ENCODE measurements around the gene CHSY3.

Gene CHSY3

GRCh38 chr5:130159968-130160367, 255.7 kb downstream of the CHSY3 start:
- no peaks in the 10 kb centered on the region for H3K4me1 ChIP-seq (ENCODE audit: control insufficient read depth in 2 of 2, insufficient read depth in 1 of 2, low read depth in 1 of 2, low read length in 2 of 2)
- no peak overlapping the region for H3K23ac ChIP-seq (ENCODE audit: low read depth, low read length, poor library complexity)
- no peaks in the 10 kb centered on the region for H3K79me1 ChIP-seq (ENCODE audit: low read depth, low read length)
- no peak overlapping the region for H2BK5ac ChIP-seq (ENCODE audit: low read length)
- H3K9me3 ChIP-seq (replicated peaks in 1 of 2; ENCODE audit: control insufficient read depth in 2 of 2, insufficient read depth in 1 of 2, low read depth in 1 of 2, low read length in 2 of 2): no peaks in the 10 kb centered on the region
- no peak overlapping the region for H2AFZ ChIP-seq (ENCODE audit: low read length)
- H2BK120ac ChIP-seq (ENCODE audit: low read depth, low read length): no peak overlapping the region
- H2AK5ac ChIP-seq (ENCODE audit: low read depth, low read length): no peak overlapping the region
- no peak overlapping the region for H2BK12ac ChIP-seq (ENCODE audit: low read length)
- no peaks in the 10 kb centered on the region for H3K27me3 ChIP-seq (ENCODE audit: control insufficient read depth in 3 of 3, insufficient read depth in 3 of 3, low read depth in 1 of 3, low read length in 3 of 3)
- no peak overlapping the region for H4K8ac ChIP-seq (ENCODE audit: low read depth, low read length)
- H4K91ac ChIP-seq (ENCODE audit: low read depth, low read length, poor library complexity): no peak overlapping the region
- no peak overlapping the region for H3K4ac ChIP-seq (ENCODE audit: low read length)
- H3K9ac ChIP-seq (ENCODE audit: low read depth, low read length, poor library complexity): no peak overlapping the region
- WGBS, 2 donors (ENCODE audit: extremely low coverage in 2 of 2, insufficient read length in 2 of 2, insufficient replicate concordance in 1 of 2): no CpG with 5 or more reads among the region's 3 CpGs
- no peak overlapping the region for H3K27ac ChIP-seq (replicated peaks; ENCODE audit: low read length)
- no peak overlapping the region for H3K4me3 ChIP-seq (ENCODE audit: low read length in 2 of 2)
- no peak overlapping the region for H3K18ac ChIP-seq (ENCODE audit: low read length)
- H3K14ac ChIP-seq (ENCODE audit: low read length): no peak overlapping the region
- no peaks in the 10 kb centered on the region for H3K36me3 ChIP-seq (replicated peaks in 1 of 2; ENCODE audit: control insufficient read depth in 2 of 2, insufficient read depth in 2 of 2, low read length in 2 of 2)
- H3K4me2 ChIP-seq (ENCODE audit: insufficient read depth, low read length, poor library complexity, severe bottlenecking): no peak overlapping the region
- no peak overlapping the region for H2BK15ac ChIP-seq (ENCODE audit: low read length)
- no peak for DNase-seq (ENCODE audit: low spot score)

GRCh38 chr5:130164966-130165365, 260.7 kb downstream of the CHSY3 start:
- no peak for DNase-seq (ENCODE audit: low spot score)
- no peak overlapping the region for H2AFZ ChIP-seq (ENCODE audit: low read length)
- no peak overlapping the region for H3K4me3 ChIP-seq (ENCODE audit: low read length in 2 of 2)
- no peak overlapping the region for H4K91ac ChIP-seq (ENCODE audit: low read depth, low read length, poor library complexity)
- H3K23ac ChIP-seq (ENCODE audit: low read depth, low read length, poor library complexity): no peak overlapping the region
- no CpG with 5 or more reads among the region's 3 CpGs for WGBS, 2 donors (ENCODE audit: extremely low coverage in 2 of 2, insufficient read length in 2 of 2, insufficient replicate concordance in 1 of 2)
- no peak overlapping the region for H2BK12ac ChIP-seq (ENCODE audit: low read length)
- no peaks in the 10 kb centered on the region for H3K79me1 ChIP-seq (ENCODE audit: low read depth, low read length)
- H3K9me3 ChIP-seq (replicated peaks in 1 of 2; ENCODE audit: control insufficient read depth in 2 of 2, insufficient read depth in 1 of 2, low read depth in 1 of 2, low read length in 2 of 2): no peaks in the 10 kb centered on the region
- H3K14ac ChIP-seq (ENCODE audit: low read length): no peak overlapping the region
- no peak overlapping the region for H3K4me2 ChIP-seq (ENCODE audit: insufficient read depth, low read length, poor library complexity, severe bottlenecking)
- no peaks in the 10 kb centered on the region for H3K36me3 ChIP-seq (replicated peaks in 1 of 2; ENCODE audit: control insufficient read depth in 2 of 2, insufficient read depth in 2 of 2, low read length in 2 of 2)
- H3K18ac ChIP-seq (ENCODE audit: low read length): no peak overlapping the region
- H3K4ac ChIP-seq (ENCODE audit: low read length): no peak overlapping the region
- H2BK5ac ChIP-seq (ENCODE audit: low read length): no peak overlapping the region
- no peak overlapping the region for H2BK120ac ChIP-seq (ENCODE audit: low read depth, low read length)
- no peak overlapping the region for H3K9ac ChIP-seq (ENCODE audit: low read depth, low read length, poor library complexity)
- H3K27me3 ChIP-seq (ENCODE audit: control insufficient read depth in 3 of 3, insufficient read depth in 3 of 3, low read depth in 1 of 3, low read length in 3 of 3): no peaks in the 10 kb centered on the region
- H2BK15ac ChIP-seq (ENCODE audit: low read length): no peak overlapping the region
- H2AK5ac ChIP-seq (ENCODE audit: low read depth, low read length): no peak overlapping the region
- H4K8ac ChIP-seq (ENCODE audit: low read depth, low read length): no peak overlapping the region
- no peak overlapping the region for H3K27ac ChIP-seq (replicated peaks; ENCODE audit: low read length)
- no peaks in the 10 kb centered on the region for H3K4me1 ChIP-seq (ENCODE audit: control insufficient read depth in 2 of 2, insufficient read depth in 1 of 2, low read depth in 1 of 2, low read length in 2 of 2)

DNA sequence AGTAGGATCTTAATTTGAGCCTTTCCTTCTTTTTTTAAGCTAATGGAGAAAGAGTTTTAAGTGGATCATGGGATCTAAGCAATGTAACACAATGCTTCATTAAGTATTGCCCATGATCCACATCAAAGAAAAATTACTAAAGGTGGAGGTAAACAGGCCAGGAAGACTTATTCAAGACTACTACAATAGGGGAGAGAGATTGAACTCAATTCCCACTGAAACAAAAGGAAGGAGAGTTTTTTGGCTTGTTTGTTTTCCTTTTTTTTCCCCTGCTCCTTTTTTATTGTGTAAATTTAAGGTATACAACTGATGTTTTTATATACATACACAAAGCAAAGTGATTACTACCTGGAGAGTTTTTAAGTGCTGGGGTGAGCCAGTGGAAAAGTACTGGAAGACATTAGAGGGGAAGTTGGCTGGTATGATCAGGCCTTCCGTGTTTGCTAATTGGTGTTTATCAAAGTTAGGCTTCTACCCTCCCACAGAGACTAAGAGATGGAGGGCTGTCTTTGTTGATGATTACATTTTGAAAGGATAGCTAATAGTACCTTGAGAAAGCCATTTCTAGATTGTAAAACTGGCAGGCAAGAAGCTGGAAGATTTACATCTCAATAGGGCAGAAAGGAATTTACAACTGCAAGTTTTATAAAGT, 262.7 kb downstream of the CHSY3 start:
- Histone ChIP-seq H2BK12ac (ENCODE audit: low read length) (no peak overlapping the region), H3K23ac (ENCODE audit: low read depth, low read length, poor library complexity) (no peak overlapping the region), H3K4me1 (ENCODE audit: control insufficient read depth in 2 of 2, insufficient read depth in 1 of 2, low read depth in 1 of 2, low read length in 2 of 2) (no peaks in the 10 kb centered on the region), H3K4me2 (ENCODE audit: insufficient read depth, low read length, poor library complexity, severe bottlenecking) (no peak overlapping the region), H3K9ac (ENCODE audit: low read depth, low read length, poor library complexity) (no peak overlapping the region), H2AFZ (ENCODE audit: low read length) (no peak overlapping the region), H2BK15ac (ENCODE audit: low read length) (no peak overlapping the region), H3K4me3 (ENCODE audit: low read length in 2 of 2) (no peak overlapping the region), H3K14ac (ENCODE audit: low read length) (no peak overlapping the region), H3K36me3 (replicated peaks in 1 of 2; ENCODE audit: control insufficient read depth in 2 of 2, insufficient read depth in 2 of 2, low read length in 2 of 2) (no peaks in the 10 kb centered on the region), H2BK120ac (ENCODE audit: low read depth, low read length) (no peak overlapping the region), H3K27me3 (ENCODE audit: control insufficient read depth in 3 of 3, insufficient read depth in 3 of 3, low read depth in 1 of 3, low read length in 3 of 3) (no peaks in the 10 kb centered on the region), H2AK5ac (ENCODE audit: low read depth, low read length) (no peak overlapping the region), H3K27ac (replicated peaks; ENCODE audit: low read length) (no peak overlapping the region), H3K4ac (ENCODE audit: low read length) (no peak overlapping the region), H3K9me3 (replicated peaks in 1 of 2; ENCODE audit: control insufficient read depth in 2 of 2, insufficient read depth in 1 of 2, low read depth in 1 of 2, low read length in 2 of 2) (no peaks in the 10 kb centered on the region), H2BK5ac (ENCODE audit: low read length) (no peak overlapping the region), H4K8ac (ENCODE audit: low read depth, low read length) (no peak overlapping the region), H3K18ac (ENCODE audit: low read length) (no peak overlapping the region), H3K79me1 (ENCODE audit: low read depth, low read length) (no peaks in the 10 kb centered on the region), H4K91ac (ENCODE audit: low read depth, low read length, poor library complexity) (no peak overlapping the region)
- no CpG with 5 or more reads among the region's 1 CpG for WGBS, 2 donors (ENCODE audit: extremely low coverage in 2 of 2, insufficient read length in 2 of 2, insufficient replicate concordance in 1 of 2)
- no peak for DNase-seq (ENCODE audit: low spot score)

- Histone ChIP-seq H2BK12ac (ENCODE audit: low read length) (no peak overlapping the region), H2AK5ac (ENCODE audit: low read depth, low read length) (no peak overlapping the region), H3K4me3 (ENCODE audit: low read length in 2 of 2) (no peak overlapping the region), H3K4ac (ENCODE audit: low read length) (no peak overlapping the region), H3K23ac (ENCODE audit: low read depth, low read length, poor library complexity) (no peak overlapping the region), H3K36me3 (replicated peaks in 1 of 2; ENCODE audit: control insufficient read depth in 2 of 2, insufficient read depth in 2 of 2, low read length in 2 of 2) (no peaks in the 10 kb centered on the region), H2BK120ac (ENCODE audit: low read depth, low read length) (no peak overlapping the region), H2AFZ (ENCODE audit: low read length) (no peak overlapping the region), H3K79me1 (ENCODE audit: low read depth, low read length) (no peaks in the 10 kb centered on the region), H3K14ac (ENCODE audit: low read length) (no peak overlapping the region), H3K27ac (replicated peaks; ENCODE audit: low read length) (no peak overlapping the region), H3K9me3 (replicated peaks in 1 of 2; ENCODE audit: control insufficient read depth in 2 of 2, insufficient read depth in 1 of 2, low read depth in 1 of 2, low read length in 2 of 2) (no peaks in the 10 kb centered on the region), H3K4me2 (ENCODE audit: insufficient read depth, low read length, poor library complexity, severe bottlenecking) (no peak overlapping the region), H2BK5ac (ENCODE audit: low read length) (no peak overlapping the region), H4K8ac (ENCODE audit: low read depth, low read length) (no peak overlapping the region), H3K27me3 (ENCODE audit: control insufficient read depth in 3 of 3, insufficient read depth in 3 of 3, low read depth in 1 of 3, low read length in 3 of 3) (no peaks in the 10 kb centered on the region), H3K4me1 (ENCODE audit: control insufficient read depth in 2 of 2, insufficient read depth in 1 of 2, low read depth in 1 of 2, low read length in 2 of 2) (no peaks in the 10 kb centered on the region), H3K18ac (ENCODE audit: low read length) (no peak overlapping the region), H3K9ac (ENCODE audit: low read depth, low read length, poor library complexity) (no peak overlapping the region), H2BK15ac (ENCODE audit: low read length) (no peak overlapping the region), H4K91ac (ENCODE audit: low read depth, low read length, poor library complexity) (no peak overlapping the region)
- no peak for DNase-seq (ENCODE audit: low spot score)
- no CpG with 5 or more reads among the region's 4 CpGs for WGBS, 2 donors (ENCODE audit: extremely low coverage in 2 of 2, insufficient read length in 2 of 2, insufficient replicate concordance in 1 of 2)
These were observed 263.9 kb downstream of the CHSY3 start for GRCh38 chr5:130168211-130168610.

All from neuronal stem cell (in vitro differentiated cells).